GM18870 (cell line): ENCODE results near the gene SMPD2.

Experiments
- ATAC-seq: cut with Tn5 transposase; IDR thresholded peaks from one replicate; pipeline ENCODE4 v1.9.1; 2021; ENCODE audit warnings: moderate library complexity; ENCODE audit not compliant: unreplicated experiment

SMPD2 gene

GRCh38 chr6:109446541-109446940 is 6.0 kb downstream of the SMPD2 start:
- ATAC-seq: no peak

DNA sequence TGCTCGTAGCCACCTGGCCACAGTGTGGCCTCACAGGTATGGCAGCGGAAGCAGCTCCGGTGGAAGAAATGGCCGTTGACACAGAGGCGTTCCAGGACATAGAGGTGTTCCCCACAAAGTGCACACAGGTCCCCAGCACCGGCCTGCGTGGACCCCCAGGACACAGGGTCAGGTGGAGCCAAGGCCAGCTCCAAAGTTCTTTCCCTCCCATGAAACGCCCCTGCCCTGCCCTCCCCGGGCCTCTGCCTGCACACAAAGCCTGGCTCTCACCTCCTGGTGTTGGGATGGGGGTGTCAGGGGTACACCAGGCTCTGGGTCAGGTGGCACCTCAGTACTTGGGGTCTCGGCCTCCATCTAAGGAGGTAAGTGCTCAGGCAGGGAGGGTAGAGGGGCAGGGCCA is 6.6 kb downstream of the SMPD2 start:
- ATAC-seq: no peak

DNA sequence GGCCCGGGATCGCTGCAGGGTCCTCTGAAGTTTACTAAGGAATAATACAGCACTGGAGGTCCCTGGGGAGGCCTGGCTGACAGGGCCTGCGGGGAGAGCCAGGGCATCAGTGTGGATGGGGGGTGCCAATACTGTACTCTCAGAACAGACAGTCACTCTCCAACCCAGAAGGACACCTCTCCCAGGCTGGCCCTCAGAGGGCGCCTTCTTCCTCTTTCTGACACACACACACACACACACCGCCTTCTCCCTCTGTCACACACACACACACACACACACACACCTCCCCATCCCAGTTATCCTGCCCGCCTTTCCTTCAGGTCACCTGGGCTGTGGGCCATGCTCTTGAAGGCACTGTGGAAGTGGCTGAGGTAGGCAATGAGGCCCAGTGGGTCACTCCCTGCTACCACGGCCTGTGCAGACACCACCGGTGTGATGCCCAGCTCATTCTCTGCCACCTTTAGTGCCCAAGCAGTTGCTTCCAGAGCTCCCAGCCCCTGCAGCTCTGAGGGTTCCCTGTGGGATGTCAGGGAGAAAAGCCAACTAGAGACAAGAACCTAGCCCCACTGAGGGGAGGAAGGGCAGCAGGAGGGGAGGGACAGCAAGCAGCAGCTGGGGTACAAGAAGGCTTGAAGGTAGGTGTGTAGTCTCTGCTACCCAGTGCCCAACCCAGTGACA is 7.5 kb downstream of the SMPD2 start:
- ATAC-seq: no peak

DNA sequence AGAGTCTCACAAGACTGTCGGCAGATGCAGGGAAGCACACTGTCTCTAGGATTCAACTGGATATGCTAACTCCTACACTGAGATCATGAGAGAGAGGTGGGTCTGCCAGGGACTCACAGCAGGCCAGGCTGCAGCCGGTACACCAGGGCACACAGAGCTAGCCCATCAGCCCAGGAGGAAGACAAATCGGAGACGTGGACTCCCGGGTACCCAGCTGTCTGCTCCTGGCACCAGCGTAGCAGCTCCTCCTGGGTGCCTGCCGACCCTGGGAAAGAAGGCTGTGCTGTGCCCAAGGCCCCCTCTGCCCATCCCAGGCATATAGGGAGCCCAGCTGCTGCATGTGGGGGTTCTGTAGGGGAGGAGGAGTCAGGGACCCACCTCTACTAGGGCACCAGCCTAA is 8.1 kb downstream of the SMPD2 start:
- ATAC-seq: no peak

DNA sequence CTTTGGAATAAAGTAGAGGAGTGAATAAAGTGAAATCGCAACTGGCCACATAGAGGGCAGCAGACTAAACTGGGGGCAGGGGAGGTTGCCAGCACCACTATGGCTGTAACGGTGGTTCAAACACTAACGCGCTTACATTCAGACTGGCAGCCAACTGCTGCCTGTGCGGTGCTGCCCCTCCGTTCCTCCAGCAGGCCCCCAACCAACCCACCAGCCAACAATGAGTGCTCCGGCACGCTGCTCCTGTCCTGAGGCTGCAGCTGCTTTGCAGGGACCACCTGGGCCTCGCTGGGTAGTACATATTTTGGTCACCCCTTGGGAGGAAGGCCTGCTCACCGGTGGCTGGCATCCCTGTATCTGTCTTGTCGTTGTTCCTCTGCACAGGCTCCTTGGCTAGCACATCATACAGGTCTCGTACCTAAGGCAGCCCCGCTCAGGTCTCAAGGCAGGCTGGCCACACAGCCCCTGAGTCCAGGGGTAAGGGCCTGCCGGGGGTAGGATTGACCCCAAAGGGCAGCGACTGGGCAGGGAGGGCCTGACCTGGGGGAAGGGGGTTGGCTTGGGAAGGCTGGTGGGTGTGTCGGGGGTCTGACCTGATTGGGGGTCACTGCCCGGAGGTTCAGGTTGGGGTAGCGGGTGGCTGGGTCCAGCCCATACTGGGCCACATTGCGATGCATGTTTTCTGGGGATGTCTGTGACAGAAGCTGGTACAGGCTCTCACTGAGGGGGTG is 8.7 kb downstream of the SMPD2 start:
- no peak for ATAC-seq

- ATAC-seq: no peak
These were observed 9.5 kb downstream of the SMPD2 start for GRCh38 chr6:109449795-109450673.

DNA sequence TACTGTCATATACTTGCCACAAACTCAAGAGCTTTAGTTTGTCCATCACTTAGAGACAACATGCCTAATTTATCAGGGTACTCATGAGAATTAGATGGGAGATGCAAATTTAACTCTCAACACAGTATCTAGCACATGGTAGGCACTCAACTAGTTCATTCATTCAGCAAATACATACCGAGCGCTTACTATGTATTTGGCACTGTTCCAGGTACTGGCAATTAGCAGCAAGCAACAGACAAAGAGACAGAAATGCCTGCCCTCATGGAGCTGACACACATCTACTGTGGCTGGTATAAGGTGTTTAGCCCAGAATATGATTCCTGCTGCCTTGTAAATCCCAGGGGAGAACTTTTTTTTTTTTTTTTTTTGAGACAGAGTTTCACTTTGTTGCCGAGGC is 10.3 kb downstream of the SMPD2 start:
- no peak for ATAC-seq

DNA sequence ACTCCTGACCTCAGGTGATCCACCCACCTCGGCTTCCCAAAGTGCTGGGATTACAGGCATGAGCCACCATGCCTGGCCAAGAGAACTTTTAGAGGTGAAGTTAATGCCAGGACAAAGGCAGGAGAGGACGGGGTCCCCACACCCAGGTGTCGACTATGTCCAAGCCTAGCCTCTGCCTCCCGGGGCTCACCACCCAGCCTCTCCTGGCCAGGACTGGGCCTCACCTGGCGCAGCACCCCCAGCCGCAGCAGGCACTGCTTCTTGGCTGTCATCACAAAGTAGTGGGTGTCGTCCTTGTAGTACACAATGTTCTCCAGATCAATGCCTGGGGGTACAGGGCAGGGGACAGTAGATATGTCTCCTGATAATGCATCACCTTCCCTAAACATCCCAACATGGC is 10.9 kb downstream of the SMPD2 start:
- ATAC-seq: no peak

- ATAC-seq: no peak
These were observed 11.7 kb downstream of the SMPD2 start for GRCh38 chr6:109452181-109452580.

DNA sequence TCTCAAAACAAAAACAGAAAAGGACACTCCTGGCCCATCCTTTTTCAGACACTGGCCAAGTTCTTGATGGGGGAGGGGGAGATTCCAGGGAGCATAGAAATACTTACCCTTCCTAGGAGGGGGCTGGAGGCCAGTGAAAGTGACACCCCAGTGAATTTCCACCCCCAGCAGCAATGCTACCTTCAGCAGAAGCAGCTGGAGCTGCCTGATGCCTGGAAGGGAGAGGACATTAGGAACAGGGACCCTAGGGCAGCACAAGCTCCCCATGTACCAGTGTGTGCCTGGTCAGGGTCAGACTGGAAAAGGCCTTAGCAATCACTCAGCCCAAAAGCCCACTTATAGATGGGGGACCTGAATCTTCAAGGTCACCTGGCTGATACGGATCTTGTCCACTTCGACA is 12.6 kb downstream of the SMPD2 start:
- ATAC-seq: no peak

- ATAC-seq: no peak
These were observed 13.3 kb downstream of the SMPD2 start for GRCh38 chr6:109453594-109454495.

- ATAC-seq: peak; percentile 13
These were observed 14.2 kb downstream of the SMPD2 start for GRCh38 chr6:109454496-109455436.

DNA sequence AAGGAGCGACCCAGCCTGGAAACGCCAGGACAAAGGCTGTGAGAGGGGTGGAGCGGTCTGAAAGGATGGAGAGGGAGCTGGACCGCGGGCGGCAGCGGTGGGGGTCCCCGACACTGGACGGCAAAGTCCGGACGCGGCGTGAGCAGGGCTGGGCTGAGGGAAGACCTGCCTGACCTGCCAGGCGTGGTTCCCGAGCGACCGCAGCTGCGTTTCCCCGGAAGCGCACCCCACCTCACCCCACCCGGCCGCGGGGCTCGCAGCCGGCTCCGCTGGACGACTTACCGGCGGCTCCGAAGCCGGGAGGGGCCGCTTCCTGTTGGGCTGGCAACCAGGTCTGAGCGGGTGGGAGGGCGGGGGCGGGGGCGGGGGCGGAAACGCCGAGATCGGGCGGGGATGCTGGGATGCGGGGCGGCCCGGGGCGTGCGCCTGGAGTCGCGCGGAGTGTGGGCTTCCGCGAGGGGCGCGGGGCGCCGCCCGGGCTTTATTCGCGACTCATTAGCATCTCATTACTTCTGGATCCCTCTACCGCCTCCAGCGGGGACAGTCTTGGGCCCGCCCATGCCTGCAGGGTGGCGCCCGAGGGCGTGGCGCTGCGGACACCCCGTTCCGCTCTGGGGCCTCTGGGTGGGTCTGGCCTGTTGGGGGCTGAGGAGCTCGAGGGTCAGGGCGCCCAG is 15.1 kb downstream of the SMPD2 start, which contains the start of gene MICAL1:
TSS of gene MICAL1 (minus strand) at position 336 of the 674 bp plus-strand sequence. CDS start 1,576 bp downstream, outside the sequence.
- ATAC-seq: peak; percentile 47

DNA sequence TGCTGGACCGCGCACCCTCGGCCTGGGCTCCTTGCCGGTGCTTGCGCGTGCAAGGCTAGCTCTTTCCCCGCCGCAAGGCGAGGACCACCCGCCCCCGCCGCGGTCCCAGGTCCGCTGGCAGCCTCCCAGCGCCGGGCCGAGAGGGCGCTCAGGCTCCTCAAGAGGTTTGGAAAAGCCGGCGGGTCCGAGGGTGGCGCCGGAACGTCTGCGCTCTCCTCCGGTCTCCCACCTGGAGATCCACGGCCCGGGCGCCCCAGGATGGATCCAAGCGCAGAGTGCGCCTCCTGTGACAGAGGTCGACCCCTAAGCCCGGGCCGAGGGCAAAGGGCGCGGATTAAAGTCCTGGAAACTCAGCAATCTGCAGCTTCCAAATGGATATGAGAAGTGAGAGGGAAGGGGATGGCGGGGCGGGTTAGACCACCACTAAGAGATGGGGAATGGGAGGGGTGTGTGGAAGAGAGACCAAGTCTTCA is 15.6 kb downstream of the SMPD2 start:
- no peak for ATAC-seq

GRCh38 chr6:109456710-109457561 is 16.4 kb downstream of the SMPD2 start:
- ATAC-seq: no peak

GRCh38 chr6:109457562-109457996 is 17.1 kb downstream of the SMPD2 start:
- ATAC-seq: no peak

GRCh38 chr6:109458774-109459531 is 18.4 kb downstream of the SMPD2 start:
- ATAC-seq: peak; percentile 28
